ENCODE results near the gene CYS1.
A peak's percentile ranks its signal among the peaks of the same experiment; 100 is the strongest.

The CYS1 gene, protein sequence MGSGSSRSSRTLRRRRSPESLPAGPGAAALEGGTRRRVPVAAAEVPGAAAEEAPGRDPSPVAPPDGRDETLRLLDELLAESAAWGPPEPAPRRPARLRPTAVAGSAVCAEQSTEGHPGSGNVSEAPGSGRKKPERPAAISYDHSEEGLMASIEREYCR

GRCh38 chr2:10079870-10080535 lies at the start of gene CYS1:
Gene CYS1, minus strand, starts transcription at chr2:10080411. Its CDS starts 188 bp downstream, at chr2:10080223.
- Mint-ChIP-seq H3K36me3 (ENCODE audit: low read depth) (no peaks in the 10 kb centered on the region), H3K27ac (peak within 1 kb of the TSS; percentile 46), H3K4me3 (peak within 1 kb of the TSS; percentile 80), H3K27me3 (peaks cover 78% of the 10 kb centered on the region), H3K4me1 (ENCODE audit: low read depth) (peaks cover 35% of the 10 kb centered on the region), H3K9me3 (no peaks in the 10 kb centered on the region)

GRCh38 chr2:10129490-10129889 lies 49.3 kb upstream of the CYS1 start:
- no peak overlapping the region for H3K27ac Mint-ChIP-seq
- H3K9me3 Mint-ChIP-seq: no peaks in the 10 kb centered on the region
- peaks cover 87% of the 10 kb centered on the region for H3K36me3 Mint-ChIP-seq (ENCODE audit: low read depth)
- no peak overlapping the region for H3K4me3 Mint-ChIP-seq
- no peaks in the 10 kb centered on the region for H3K27me3 Mint-ChIP-seq
- H3K4me1 Mint-ChIP-seq (ENCODE audit: low read depth): peaks cover 47% of the 10 kb centered on the region

DNA sequence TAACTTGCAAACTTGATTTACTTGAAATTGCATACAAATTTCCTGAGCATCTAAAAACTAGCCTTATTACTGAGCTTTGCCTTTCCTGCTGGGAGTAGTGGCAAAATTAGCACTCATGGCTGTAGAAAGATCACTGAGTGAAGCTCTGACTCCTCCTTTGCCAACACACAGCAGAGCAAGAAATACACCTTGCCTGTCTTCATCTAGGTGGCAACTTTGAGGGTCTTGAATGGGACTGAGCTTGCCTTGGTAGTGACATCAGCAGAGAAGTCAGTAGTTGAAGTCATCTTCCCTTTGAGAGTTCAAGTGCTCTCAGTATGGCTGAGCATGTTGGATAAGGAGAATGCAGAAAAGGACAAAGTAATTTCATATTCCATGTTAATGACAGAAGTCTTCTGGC lies 48.2 kb upstream of the CYS1 start:
- Mint-ChIP-seq H3K36me3 (ENCODE audit: low read depth) (peaks cover 95% of the 10 kb centered on the region), H3K27me3 (no peaks in the 10 kb centered on the region), H3K27ac (peak overlapping the region; percentile 2), H3K9me3 (no peaks in the 10 kb centered on the region), H3K4me1 (ENCODE audit: low read depth) (peaks cover 55% of the 10 kb centered on the region), H3K4me3 (peak overlapping the region; percentile 1)

DNA sequence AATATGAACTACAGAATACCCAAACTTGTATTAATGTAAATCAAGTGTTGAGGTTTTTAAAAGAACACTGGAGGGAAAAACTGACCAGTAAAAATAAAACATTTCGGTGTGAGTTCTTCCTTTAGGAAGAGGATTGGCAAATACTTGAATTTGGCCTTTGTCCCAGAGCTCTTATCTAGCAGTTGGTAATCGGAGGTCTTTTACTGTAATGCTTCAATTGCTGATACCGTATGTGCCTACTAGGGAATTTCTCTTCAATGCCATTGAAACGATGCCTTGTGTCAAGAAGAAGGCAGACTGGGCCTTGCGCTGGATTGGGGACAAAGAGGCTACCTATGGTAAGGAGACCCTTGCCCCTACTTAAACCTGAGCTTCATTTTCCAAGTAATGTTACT lies 46.4 kb upstream of the CYS1 start:
- H3K27ac Mint-ChIP-seq: no peak overlapping the region
- no peaks in the 10 kb centered on the region for H3K27me3 Mint-ChIP-seq
- H3K4me3 Mint-ChIP-seq: peak overlapping the region; percentile 56
- H3K4me1 Mint-ChIP-seq (ENCODE audit: low read depth): peaks cover 60% of the 10 kb centered on the region
- H3K36me3 Mint-ChIP-seq (ENCODE audit: low read depth): peaks cover 86% of the 10 kb centered on the region
- H3K9me3 Mint-ChIP-seq: no peaks in the 10 kb centered on the region

- Mint-ChIP-seq H3K4me3 (peak overlapping the region; percentile 100), H3K36me3 (ENCODE audit: low read depth) (peaks cover 86% of the 10 kb centered on the region), H3K9me3 (no peaks in the 10 kb centered on the region), H3K27ac (peak overlapping the region; percentile 78), H3K27me3 (no peaks in the 10 kb centered on the region), H3K4me1 (ENCODE audit: low read depth) (peaks cover 65% of the 10 kb centered on the region)
Measured at GRCh38 chr2:10125842-10126631, 45.8 kb upstream of the CYS1 start.

DNA sequence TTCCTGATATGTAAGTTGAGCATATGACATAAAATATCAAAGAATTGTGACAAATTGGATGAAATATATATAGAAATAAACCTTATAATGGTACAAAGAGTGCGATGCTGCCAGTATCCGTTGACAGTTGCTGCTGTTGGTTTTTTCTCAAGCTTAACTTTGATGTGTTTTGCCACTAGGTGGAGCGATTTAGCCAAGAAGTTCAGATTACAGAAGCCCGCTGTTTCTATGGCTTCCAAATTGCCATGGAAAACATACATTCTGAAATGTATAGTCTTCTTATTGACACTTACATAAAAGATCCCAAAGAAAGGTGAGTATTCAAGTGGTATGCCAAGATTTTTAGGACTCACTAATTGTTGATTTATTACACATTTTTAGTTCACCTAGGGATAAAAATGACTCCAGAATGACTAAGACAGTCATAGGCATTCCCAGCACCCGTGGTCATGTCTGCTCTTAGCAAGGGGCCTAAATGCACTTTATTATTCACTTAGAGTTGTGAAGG lies 44.4 kb upstream of the CYS1 start:
- H3K27ac Mint-ChIP-seq: peak overlapping the region; percentile 96

GRCh38 chr2:10123281-10123680 lies 43.1 kb upstream of the CYS1 start:
- peak overlapping the region; percentile 96 for H3K27ac Mint-ChIP-seq
- peaks cover 67% of the 10 kb centered on the region for H3K36me3 Mint-ChIP-seq (ENCODE audit: low read depth)
- peak overlapping the region; percentile 100 for H3K4me3 Mint-ChIP-seq
- H3K27me3 Mint-ChIP-seq: no peaks in the 10 kb centered on the region
- peaks cover 52% of the 10 kb centered on the region for H3K4me1 Mint-ChIP-seq (ENCODE audit: low read depth)
- no peaks in the 10 kb centered on the region for H3K9me3 Mint-ChIP-seq

More for the DNA sequence above, 44.4 kb upstream of the CYS1 start:
- Mint-ChIP-seq H3K4me3 (peak overlapping the region; percentile 100), H3K27me3 (no peaks in the 10 kb centered on the region), H3K4me1 (ENCODE audit: low read depth) (peaks cover 60% of the 10 kb centered on the region), H3K9me3 (no peaks in the 10 kb centered on the region), H3K36me3 (ENCODE audit: low read depth) (peaks cover 79% of the 10 kb centered on the region)

DNA sequence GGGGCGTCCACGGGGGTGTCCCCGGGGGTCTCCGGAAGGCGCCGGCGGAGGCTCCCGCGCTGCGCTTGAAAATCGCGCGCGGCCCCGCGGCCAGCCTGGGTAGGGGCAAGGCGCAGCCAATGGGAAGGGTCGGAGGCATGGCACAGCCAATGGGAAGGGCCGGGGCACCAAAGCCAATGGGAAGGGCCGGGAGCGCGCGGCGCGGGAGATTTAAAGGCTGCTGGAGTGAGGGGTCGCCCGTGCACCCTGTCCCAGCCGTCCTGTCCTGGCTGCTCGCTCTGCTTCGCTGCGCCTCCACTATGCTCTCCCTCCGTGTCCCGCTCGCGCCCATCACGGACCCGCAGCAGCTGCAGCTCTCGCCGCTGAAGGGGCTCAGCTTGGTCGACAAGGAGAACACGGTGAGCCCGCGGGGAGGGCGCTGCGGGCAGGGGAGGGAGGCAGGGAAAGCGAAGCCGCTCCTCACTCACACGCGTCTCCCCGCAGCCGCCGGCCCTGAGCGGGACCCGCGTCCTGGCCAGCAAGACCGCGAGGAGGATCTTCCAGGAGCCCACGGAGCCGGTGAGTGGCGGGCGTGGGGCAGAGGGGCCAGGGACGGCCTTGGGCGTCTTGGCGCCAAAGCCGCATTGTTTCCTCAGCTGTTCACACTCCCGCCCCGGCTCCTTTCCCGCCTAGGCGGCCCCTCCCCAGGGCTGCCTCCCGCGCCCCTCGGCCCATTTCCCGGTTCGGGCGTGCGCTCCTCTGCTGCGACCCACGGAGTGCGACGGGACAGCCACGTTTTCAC lies 42.5 kb upstream of the CYS1 start, which contains the start of gene RRM2:
RRM2 (plus strand) TSS at position 240 of the 781 bp plus-strand sequence; CDS start at position 300, 60 bp downstream.
- Mint-ChIP-seq H3K36me3 (ENCODE audit: low read depth) (peaks cover 61% of the 10 kb centered on the region), H3K4me3 (peak within 1 kb of the TSS; percentile 100), H3K9me3 (no peaks in the 10 kb centered on the region), H3K27ac (peak within 1 kb of the TSS; percentile 96), H3K27me3 (no peaks in the 10 kb centered on the region), H3K4me1 (ENCODE audit: low read depth) (peaks cover 51% of the 10 kb centered on the region)

GRCh38 chr2:10120877-10121574 lies 40.8 kb upstream of the CYS1 start:
- H3K4me1 Mint-ChIP-seq (ENCODE audit: low read depth): peaks cover 39% of the 10 kb centered on the region
- H3K4me3 Mint-ChIP-seq: peak overlapping the region; percentile 86
- H3K27me3 Mint-ChIP-seq: no peaks in the 10 kb centered on the region
- peaks cover 45% of the 10 kb centered on the region for H3K36me3 Mint-ChIP-seq (ENCODE audit: low read depth)
- H3K27ac Mint-ChIP-seq: peak overlapping the region; percentile 94
- no peaks in the 10 kb centered on the region for H3K9me3 Mint-ChIP-seq

- H3K36me3 Mint-ChIP-seq (ENCODE audit: low read depth): peaks cover 38% of the 10 kb centered on the region
- H3K4me3 Mint-ChIP-seq: peak overlapping the region; percentile 86
- no peaks in the 10 kb centered on the region for H3K9me3 Mint-ChIP-seq
- H3K27me3 Mint-ChIP-seq: no peaks in the 10 kb centered on the region
- H3K27ac Mint-ChIP-seq: peak overlapping the region; percentile 94
- peaks cover 32% of the 10 kb centered on the region for H3K4me1 Mint-ChIP-seq (ENCODE audit: low read depth)
Measured at GRCh38 chr2:10120158-10120876, 40.1 kb upstream of the CYS1 start.

GRCh38 chr2:10119601-10120157 lies 39.5 kb upstream of the CYS1 start:
- no peaks in the 10 kb centered on the region for H3K9me3 Mint-ChIP-seq
- peak overlapping the region; percentile 86 for H3K4me3 Mint-ChIP-seq
- peaks cover 31% of the 10 kb centered on the region for H3K36me3 Mint-ChIP-seq (ENCODE audit: low read depth)
- peaks cover 25% of the 10 kb centered on the region for H3K4me1 Mint-ChIP-seq (ENCODE audit: low read depth)
- no peak overlapping the region for H3K27ac Mint-ChIP-seq
- H3K27me3 Mint-ChIP-seq: no peaks in the 10 kb centered on the region

GRCh38 chr2:10119027-10119325 lies 38.8 kb upstream of the CYS1 start:
- H3K36me3 Mint-ChIP-seq (ENCODE audit: low read depth): peaks cover 24% of the 10 kb centered on the region
- H3K4me3 Mint-ChIP-seq: no peak overlapping the region
- peaks cover 21% of the 10 kb centered on the region for H3K4me1 Mint-ChIP-seq (ENCODE audit: low read depth)
- no peak overlapping the region for H3K27ac Mint-ChIP-seq
- H3K27me3 Mint-ChIP-seq: no peaks in the 10 kb centered on the region
- H3K9me3 Mint-ChIP-seq: no peaks in the 10 kb centered on the region

GRCh38 chr2:10109311-10109710 lies 29.1 kb upstream of the CYS1 start:
- Mint-ChIP-seq H3K27ac (no peak overlapping the region), H3K4me3 (no peak overlapping the region), H3K27me3 (no peaks in the 10 kb centered on the region), H3K36me3 (ENCODE audit: low read depth) (peaks cover 7% of the 10 kb centered on the region), H3K9me3 (peaks cover 9% of the 10 kb centered on the region), H3K4me1 (ENCODE audit: low read depth) (no peaks in the 10 kb centered on the region)

Data from stimulated activated naive CD8-positive, alpha-beta T cell treated with anti-CD3 and anti-CD28 coated beads, Interleukin-15, Interleukin-2, amounts not matched to agents 100 ng/mL and 50 ng/mL, for 24 hours (primary cell).